ENCODE results near the gene HSD3B2.
"Not testable (repeated sequence)": the region's sequence is repeated elsewhere in the genome, so short reads cannot be mapped to it uniquely, and the experiment has no call there.

HSD3B2 gene

DNA sequence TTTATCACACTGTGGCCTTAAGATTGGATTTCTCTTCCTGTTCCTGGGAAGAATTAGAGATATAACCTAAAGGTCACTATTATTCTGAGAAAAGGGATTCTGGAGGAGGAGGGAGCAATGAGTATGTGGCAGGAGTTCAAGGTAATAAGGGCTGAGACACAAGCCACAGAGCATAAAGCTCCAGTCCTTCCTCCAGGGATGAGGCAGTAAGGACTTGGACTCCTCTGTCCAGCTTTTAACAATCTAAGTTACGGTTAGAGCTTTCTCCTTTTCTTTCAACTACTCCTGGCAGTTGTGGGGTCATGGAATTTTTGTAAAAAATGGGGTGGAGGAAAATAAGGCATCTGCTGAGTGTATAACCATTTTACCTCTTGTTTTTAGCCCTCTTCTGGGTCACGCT, at the start of gene HSD3B2:
Gene HSD3B2, plus strand, starts transcription at position 201 of the 400 bp plus-strand sequence. CDS start 270 bp downstream, outside the sequence.
- Histone ChIP-seq H3K27ac (ENCODE audit: low read depth, low read length) (no peak within 1 kb of the TSS), H3K9ac (ENCODE audit: low read length) (no peak within 1 kb of the TSS), H3K4me1 (ENCODE audit: control insufficient read depth, insufficient read depth, low read length) (no peaks in the 10 kb centered on the region), H3K36me3 (ENCODE audit: control insufficient read depth, insufficient read depth, low read length) (no peaks in the 10 kb centered on the region), H3K27me3 (ENCODE audit: control insufficient read depth, insufficient read depth, low read length) (no peaks in the 10 kb centered on the region), H3K4me3 (ENCODE audit: low read length) (no peak within 1 kb of the TSS)

DNA sequence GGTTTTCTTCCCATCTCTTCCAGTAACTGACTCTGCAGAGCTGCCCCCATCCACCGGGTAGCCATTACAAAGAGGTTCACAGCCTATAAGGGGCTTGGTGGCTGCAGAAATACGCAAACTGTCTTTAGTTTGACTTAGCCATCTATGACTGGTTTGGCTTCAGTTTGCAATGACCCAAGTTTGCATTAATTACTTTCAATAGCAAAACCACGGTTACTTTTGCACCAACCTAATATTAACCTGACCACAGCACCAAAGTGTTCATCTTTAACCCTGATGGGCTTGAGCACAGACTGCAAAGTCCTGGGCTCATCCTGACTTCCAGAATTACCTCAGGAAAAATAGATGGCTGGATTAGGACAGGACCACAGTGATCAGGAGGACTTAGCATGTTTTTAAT, 48.5 kb upstream of the HSD3B2 start:
- H3K27me3 ChIP-seq (ENCODE audit: control insufficient read depth, insufficient read depth, low read length): no peaks in the 10 kb centered on the region
- H3K9ac ChIP-seq (ENCODE audit: low read length): no peak overlapping the region
- H3K36me3 ChIP-seq (ENCODE audit: control insufficient read depth, insufficient read depth, low read length): no peaks in the 10 kb centered on the region
- no peak overlapping the region for H3K4me3 ChIP-seq (ENCODE audit: low read length)
- no peaks in the 10 kb centered on the region for H3K4me1 ChIP-seq (ENCODE audit: control insufficient read depth, insufficient read depth, low read length)
- no peak overlapping the region for H3K27ac ChIP-seq (ENCODE audit: low read depth, low read length)

DNA sequence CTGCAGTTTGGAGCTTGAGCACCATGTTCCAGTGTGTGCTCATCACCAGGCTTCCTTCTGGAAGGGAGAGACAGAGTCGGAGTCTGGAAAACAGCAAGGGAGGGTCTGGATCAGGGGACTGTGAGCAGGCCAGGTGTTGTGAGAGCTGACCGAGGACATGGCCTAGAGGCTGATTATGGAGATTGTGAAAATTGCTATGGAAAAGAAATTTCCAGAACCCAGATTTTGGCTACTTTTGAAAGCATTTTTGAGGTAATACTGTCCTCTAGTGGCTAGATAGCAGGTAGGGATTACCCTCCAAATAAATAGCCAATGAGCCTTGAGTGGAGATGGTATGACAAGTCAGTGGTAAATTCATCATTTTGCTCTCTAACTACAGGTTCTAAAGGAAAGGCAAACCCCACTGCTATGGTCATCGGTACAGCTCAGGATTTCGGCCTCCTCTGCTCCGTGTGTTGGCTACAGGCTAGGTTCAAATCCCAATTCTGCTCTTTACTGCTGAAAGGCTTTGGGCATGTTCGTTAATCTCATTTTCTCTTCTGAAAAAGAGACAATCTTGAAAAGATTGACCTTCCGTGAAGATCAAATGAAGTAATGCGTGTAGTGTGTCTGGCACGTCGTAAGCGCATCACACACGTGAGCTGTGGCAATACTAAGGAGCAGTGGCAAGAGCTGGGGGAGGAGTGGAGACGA, 47.4 kb upstream of the HSD3B2 start:
- H3K27ac ChIP-seq (ENCODE audit: low read depth, low read length): no peak overlapping the region

DNA sequence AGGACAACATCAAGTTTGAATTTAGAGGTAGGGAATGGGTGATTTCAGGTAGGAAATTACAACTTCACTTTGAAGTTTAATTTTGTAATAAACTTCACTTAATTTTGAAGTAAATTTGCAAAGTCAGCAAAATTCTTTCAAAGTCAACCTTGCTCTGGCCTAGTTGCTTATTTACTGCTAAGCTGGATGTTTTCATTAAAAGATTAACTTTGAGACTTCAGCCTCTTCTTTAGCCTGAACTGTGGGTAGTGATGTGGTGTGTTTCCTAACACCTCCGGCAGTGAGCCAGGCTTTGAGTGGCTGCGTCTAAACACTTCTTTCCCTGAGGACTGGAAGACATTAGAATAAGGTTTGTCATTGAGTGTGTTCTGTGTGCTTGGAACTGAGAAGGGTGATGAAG, 46.4 kb upstream of the HSD3B2 start, which contains the start of gene HAO2:
Gene HAO2, plus strand, starts transcription at position 232 of the 400 bp plus-strand sequence. CDS start 12,301 bp downstream, outside the sequence.
- no peaks in the 10 kb centered on the region for H3K36me3 ChIP-seq (ENCODE audit: control insufficient read depth, insufficient read depth, low read length)
- no peaks in the 10 kb centered on the region for H3K27me3 ChIP-seq (ENCODE audit: control insufficient read depth, insufficient read depth, low read length)
- H3K9ac ChIP-seq (ENCODE audit: low read length): no peak within 1 kb of the TSS
- no peak within 1 kb of the TSS for H3K27ac ChIP-seq (ENCODE audit: low read depth, low read length)
- H3K4me1 ChIP-seq (ENCODE audit: control insufficient read depth, insufficient read depth, low read length): no peaks in the 10 kb centered on the region
- H3K4me3 ChIP-seq (ENCODE audit: low read length): no peak within 1 kb of the TSS

More for the DNA sequence above, 47.4 kb upstream of the HSD3B2 start:
- Histone ChIP-seq H3K4me1 (ENCODE audit: control insufficient read depth, insufficient read depth, low read length) (no peaks in the 10 kb centered on the region), H3K9ac (ENCODE audit: low read length) (no peak overlapping the region), H3K36me3 (ENCODE audit: control insufficient read depth, insufficient read depth, low read length) (no peaks in the 10 kb centered on the region), H3K4me3 (ENCODE audit: low read length) (no peak overlapping the region), H3K27me3 (ENCODE audit: control insufficient read depth, insufficient read depth, low read length) (no peaks in the 10 kb centered on the region)

DNA sequence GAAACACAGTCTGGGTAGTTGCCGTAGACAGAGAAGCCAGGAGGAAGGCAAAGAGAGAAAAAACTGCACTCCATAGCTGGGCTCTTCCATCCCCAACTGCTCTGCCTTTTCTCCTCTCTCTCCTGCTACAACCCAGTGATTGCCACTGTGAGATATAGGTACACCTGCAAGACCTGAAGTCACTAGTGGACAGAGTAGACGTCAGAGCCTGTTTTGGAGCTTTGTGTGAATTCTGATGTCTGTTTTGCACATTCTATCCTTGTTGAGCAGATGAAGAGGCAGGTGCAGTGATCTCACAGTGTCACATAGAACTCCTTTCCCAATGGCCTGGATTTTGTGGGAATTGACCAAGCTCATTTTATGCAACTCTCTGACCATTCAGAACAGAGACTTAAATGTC, 44.2 kb upstream of the HSD3B2 start:
- Histone ChIP-seq H3K9ac (ENCODE audit: low read length) (no peak overlapping the region), H3K4me3 (ENCODE audit: low read length) (no peak overlapping the region), H3K4me1 (ENCODE audit: control insufficient read depth, insufficient read depth, low read length) (no peaks in the 10 kb centered on the region), H3K27ac (ENCODE audit: low read depth, low read length) (no peak overlapping the region), H3K36me3 (ENCODE audit: control insufficient read depth, insufficient read depth, low read length) (no peaks in the 10 kb centered on the region), H3K27me3 (ENCODE audit: control insufficient read depth, insufficient read depth, low read length) (no peaks in the 10 kb centered on the region)

DNA sequence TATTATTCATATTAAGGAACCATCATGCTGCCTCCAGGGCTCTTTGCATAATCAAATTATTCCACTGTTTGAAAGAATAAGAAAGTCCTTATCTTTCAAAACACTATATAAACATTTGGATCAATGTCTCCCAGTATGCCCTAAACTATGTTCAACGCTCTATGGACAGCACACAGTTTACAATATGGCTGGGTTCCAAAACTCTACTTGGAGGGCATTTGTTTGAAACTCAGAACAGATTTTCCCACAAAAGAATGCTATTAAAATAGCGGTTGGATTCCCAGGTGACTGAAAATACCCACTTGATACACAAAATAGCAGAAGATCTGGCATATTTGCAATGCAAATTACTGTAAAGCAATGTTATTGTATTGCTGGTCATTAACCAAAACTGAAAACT, 43.1 kb upstream of the HSD3B2 start:
- no peak overlapping the region for H3K9ac ChIP-seq (ENCODE audit: low read length)
- no peak overlapping the region for H3K27ac ChIP-seq (ENCODE audit: low read depth, low read length)
- H3K4me3 ChIP-seq (ENCODE audit: low read length): no peak overlapping the region
- H3K27me3 ChIP-seq (ENCODE audit: control insufficient read depth, insufficient read depth, low read length): no peaks in the 10 kb centered on the region
- no peaks in the 10 kb centered on the region for H3K4me1 ChIP-seq (ENCODE audit: control insufficient read depth, insufficient read depth, low read length)
- no peaks in the 10 kb centered on the region for H3K36me3 ChIP-seq (ENCODE audit: control insufficient read depth, insufficient read depth, low read length)

DNA sequence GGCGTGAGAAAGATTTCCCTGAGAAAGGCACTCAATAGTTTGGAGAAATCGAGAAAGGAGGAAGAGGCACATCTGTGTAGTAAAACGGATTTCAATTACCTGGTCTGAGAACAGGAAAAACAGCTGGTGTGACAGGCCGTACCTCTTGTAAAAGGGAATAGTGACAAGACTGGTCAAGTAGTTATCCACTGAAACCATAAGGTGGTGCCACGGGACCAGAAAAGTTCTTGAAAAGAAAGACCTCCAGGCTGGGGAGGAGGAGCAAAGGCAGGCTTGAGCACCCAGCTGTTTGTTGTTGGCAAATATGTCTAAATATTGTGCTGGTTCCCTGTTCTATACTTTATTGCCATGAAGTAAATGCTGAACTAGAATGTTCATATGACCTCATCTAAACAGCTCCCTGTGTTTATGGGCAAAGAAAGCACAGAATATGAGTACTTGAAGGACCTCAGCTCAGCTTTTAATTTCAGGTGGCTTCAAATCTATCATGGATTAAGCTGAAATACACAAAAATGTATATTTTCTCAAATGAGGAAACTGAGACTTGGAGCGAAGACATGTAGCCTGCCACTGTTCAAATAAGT, 42.4 kb upstream of the HSD3B2 start:
- Histone ChIP-seq H3K36me3 (ENCODE audit: control insufficient read depth, insufficient read depth, low read length) (no peaks in the 10 kb centered on the region), H3K27me3 (ENCODE audit: control insufficient read depth, insufficient read depth, low read length) (no peaks in the 10 kb centered on the region), H3K4me3 (ENCODE audit: low read length) (no peak overlapping the region), H3K9ac (ENCODE audit: low read length) (no peak overlapping the region), H3K4me1 (ENCODE audit: control insufficient read depth, insufficient read depth, low read length) (no peaks in the 10 kb centered on the region), H3K27ac (ENCODE audit: low read depth, low read length) (no peak overlapping the region)

DNA sequence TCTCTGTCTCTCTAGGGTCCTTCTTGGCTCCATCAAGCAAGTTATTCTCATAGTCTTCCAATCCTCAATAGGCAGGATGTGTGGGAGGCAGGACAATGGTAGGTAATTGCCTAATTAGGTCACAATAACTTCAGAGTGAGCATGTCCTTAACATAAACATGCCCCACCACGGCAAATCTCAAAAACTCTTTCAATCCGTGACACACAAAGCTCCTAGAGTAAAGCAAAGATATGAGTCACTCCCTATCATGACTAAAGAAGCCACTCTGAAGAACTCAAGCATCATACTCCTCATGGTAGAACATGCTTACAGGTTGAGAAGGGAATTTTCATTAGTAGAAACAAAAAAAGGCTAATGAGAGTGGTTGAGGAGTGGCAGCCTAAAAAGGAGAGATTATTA, 41.5 kb upstream of the HSD3B2 start:
- no peaks in the 10 kb centered on the region for H3K27me3 ChIP-seq (ENCODE audit: control insufficient read depth, insufficient read depth, low read length)
- H3K36me3 ChIP-seq (ENCODE audit: control insufficient read depth, insufficient read depth, low read length): no peaks in the 10 kb centered on the region
- H3K27ac ChIP-seq (ENCODE audit: low read depth, low read length): no peak overlapping the region
- no peak overlapping the region for H3K4me3 ChIP-seq (ENCODE audit: low read length)
- no peak overlapping the region for H3K9ac ChIP-seq (ENCODE audit: low read length)
- no peaks in the 10 kb centered on the region for H3K4me1 ChIP-seq (ENCODE audit: control insufficient read depth, insufficient read depth, low read length)

DNA sequence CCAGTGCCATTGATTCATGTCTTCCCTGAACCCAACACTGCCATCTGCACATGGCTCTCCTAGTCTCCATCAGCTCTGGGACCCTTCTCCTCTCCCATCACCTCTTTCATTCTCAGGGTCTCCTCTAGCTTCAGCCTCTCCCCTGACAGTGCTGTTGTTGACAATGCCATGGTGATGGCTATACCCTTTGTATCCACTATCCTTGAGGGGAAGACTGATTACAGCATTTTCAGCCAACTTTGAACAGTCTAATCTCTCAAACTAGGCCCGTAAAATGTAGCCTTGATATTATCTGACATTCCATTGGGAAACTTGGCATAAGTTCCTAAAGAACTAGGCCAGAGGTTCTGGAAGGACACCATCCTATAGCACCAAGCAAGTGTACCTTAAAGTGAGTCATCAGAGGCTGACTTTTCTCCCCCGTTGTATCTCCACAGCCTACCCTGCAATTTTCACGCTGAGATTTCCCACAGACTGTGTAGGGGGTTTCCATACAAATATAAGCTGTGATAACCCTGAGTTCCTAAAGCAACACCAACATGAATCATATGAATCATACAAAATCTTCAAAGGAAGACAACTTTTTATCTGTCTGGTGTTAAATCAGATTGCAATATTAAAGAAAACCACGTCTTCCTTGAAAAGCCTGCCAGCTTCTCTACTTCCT, 40.6 kb upstream of the HSD3B2 start:
- H3K4me3 ChIP-seq (ENCODE audit: low read length): no peak overlapping the region
- H3K27ac ChIP-seq (ENCODE audit: low read depth, low read length): no peak overlapping the region
- no peaks in the 10 kb centered on the region for H3K36me3 ChIP-seq (ENCODE audit: control insufficient read depth, insufficient read depth, low read length)
- H3K27me3 ChIP-seq (ENCODE audit: control insufficient read depth, insufficient read depth, low read length): no peaks in the 10 kb centered on the region
- no peak overlapping the region for H3K9ac ChIP-seq (ENCODE audit: low read length)
- H3K4me1 ChIP-seq (ENCODE audit: control insufficient read depth, insufficient read depth, low read length): no peaks in the 10 kb centered on the region

DNA sequence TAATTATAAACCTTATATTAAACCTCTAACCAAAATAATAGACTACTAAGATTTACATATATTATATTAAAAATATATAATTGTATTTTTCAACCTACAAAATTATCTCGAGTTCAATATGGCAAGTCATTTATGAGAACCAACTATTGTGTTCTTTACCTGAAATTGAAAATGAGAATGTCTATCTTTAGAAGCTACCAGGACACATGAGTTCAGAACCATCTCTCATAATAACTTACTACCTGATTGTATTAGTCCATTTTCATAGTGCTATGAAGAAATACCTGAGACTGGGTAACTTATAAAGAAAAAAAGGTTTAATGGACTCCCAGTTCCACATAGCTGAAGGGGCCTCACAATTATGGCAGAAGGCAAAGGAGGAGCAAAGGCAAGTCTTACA, 39.6 kb upstream of the HSD3B2 start:
- Histone ChIP-seq H3K36me3 (ENCODE audit: control insufficient read depth, insufficient read depth, low read length) (no peaks in the 10 kb centered on the region), H3K4me3 (ENCODE audit: low read length) (no peak overlapping the region), H3K4me1 (ENCODE audit: control insufficient read depth, insufficient read depth, low read length) (no peaks in the 10 kb centered on the region), H3K27me3 (ENCODE audit: control insufficient read depth, insufficient read depth, low read length) (no peaks in the 10 kb centered on the region), H3K27ac (ENCODE audit: low read depth, low read length) (no peak overlapping the region), H3K9ac (ENCODE audit: low read length) (no peak overlapping the region)

DNA sequence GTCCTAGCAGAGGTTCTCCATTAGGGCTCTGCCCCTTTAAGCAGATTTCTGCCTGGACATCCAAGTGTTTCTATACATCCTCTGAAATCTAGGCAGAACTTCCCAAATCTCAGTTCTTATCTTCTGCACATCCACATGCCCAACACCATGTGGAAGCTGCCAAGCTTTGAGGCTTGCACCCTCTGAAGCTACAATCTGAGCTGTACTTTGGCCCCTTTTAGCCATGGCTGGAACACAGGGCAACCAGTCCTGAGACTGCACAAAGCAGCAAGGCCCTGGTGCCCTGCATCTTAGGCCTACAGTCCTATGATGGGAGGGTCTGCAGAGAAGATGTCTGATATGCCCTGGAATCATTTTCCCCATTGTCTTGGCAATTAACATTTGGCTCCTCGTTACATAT, 38.4 kb upstream of the HSD3B2 start:
- no peak overlapping the region for H3K9ac ChIP-seq (ENCODE audit: low read length)
- no peaks in the 10 kb centered on the region for H3K4me1 ChIP-seq (ENCODE audit: control insufficient read depth, insufficient read depth, low read length)
- H3K36me3 ChIP-seq (ENCODE audit: control insufficient read depth, insufficient read depth, low read length): no peaks in the 10 kb centered on the region
- H3K27ac ChIP-seq (ENCODE audit: low read depth, low read length): no peak overlapping the region
- no peaks in the 10 kb centered on the region for H3K27me3 ChIP-seq (ENCODE audit: control insufficient read depth, insufficient read depth, low read length)
- H3K4me3 ChIP-seq (ENCODE audit: low read length): no peak overlapping the region

DNA sequence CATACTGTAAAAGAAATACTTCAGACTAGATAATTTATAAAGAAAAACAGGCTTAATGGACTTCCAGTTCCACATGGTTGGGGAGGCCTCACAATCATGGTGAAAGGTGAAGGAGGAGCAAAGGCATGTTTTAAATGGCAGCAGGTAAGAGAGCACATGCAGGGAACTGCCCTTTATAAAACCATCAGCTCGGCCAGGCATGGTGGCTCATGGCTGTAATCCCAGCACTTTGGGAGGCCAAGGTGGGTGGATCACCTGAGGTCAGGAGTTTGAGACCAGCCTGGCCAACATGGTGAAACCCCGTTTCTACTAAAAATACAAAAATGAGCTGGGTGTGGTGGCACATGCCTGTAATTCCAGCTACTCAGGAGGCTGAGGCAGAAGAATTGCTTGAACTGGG, 37.4 kb upstream of the HSD3B2 start:
- H3K27me3 ChIP-seq (ENCODE audit: control insufficient read depth, insufficient read depth, low read length); H3K4me1 ChIP-seq (ENCODE audit: control insufficient read depth, insufficient read depth, low read length); H3K4me3 ChIP-seq (ENCODE audit: low read length); H3K9ac ChIP-seq (ENCODE audit: low read length); H3K27ac ChIP-seq (ENCODE audit: low read depth, low read length); H3K36me3 ChIP-seq (ENCODE audit: control insufficient read depth, insufficient read depth, low read length): not testable (repeated sequence)

DNA sequence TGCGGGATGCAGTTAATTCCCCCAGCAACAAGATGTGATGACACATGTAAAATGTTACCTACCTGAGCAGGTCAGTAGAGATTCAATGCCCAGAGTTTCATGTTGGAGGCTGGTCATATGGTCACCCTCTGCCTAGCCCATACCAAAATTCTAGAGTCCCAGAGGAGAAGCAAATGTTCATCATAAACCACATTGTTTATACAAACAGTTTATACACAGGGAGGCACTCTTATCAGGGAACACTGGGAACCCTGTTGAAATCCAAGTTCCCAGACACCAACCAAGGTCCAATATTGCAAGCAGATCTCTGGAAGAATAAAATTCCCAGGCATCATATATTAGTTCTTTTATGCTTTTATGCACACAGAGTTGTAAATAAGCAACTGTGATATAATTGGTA, 35.8 kb upstream of the HSD3B2 start:
- no peaks in the 10 kb centered on the region for H3K4me1 ChIP-seq (ENCODE audit: control insufficient read depth, insufficient read depth, low read length)
- H3K27ac ChIP-seq (ENCODE audit: low read depth, low read length): no peak overlapping the region
- no peak overlapping the region for H3K4me3 ChIP-seq (ENCODE audit: low read length)
- H3K9ac ChIP-seq (ENCODE audit: low read length): no peak overlapping the region
- no peaks in the 10 kb centered on the region for H3K36me3 ChIP-seq (ENCODE audit: control insufficient read depth, insufficient read depth, low read length)
- H3K27me3 ChIP-seq (ENCODE audit: control insufficient read depth, insufficient read depth, low read length): no peaks in the 10 kb centered on the region

Data from rectal smooth muscle tissue (tissue), 1 donor.